H54 (cell line): ENCODE results near the gene TXNRD2.

Experiments used
- DNase-seq: peaks from one replicate; pipeline ENCODE4 v3.0.0; 2011; ENCODE audit warnings: low spot score, mixed read lengths; ENCODE audit not compliant: insufficient read length
- FAIRE-seq: peaks from 3 replicates; lab custom pipeline; 2011; peaks lifted over from hg19 to GRCh38; lab: Jason Lieb, UNC
- POLR2A ChIP-seq: IDR thresholded peaks from 2 replicates; pipeline ENCODE4 v1.6.1; 2011; ENCODE audit warnings: low read depth, mild to moderate bottlenecking, low read length

Gene TXNRD2

DNA sequence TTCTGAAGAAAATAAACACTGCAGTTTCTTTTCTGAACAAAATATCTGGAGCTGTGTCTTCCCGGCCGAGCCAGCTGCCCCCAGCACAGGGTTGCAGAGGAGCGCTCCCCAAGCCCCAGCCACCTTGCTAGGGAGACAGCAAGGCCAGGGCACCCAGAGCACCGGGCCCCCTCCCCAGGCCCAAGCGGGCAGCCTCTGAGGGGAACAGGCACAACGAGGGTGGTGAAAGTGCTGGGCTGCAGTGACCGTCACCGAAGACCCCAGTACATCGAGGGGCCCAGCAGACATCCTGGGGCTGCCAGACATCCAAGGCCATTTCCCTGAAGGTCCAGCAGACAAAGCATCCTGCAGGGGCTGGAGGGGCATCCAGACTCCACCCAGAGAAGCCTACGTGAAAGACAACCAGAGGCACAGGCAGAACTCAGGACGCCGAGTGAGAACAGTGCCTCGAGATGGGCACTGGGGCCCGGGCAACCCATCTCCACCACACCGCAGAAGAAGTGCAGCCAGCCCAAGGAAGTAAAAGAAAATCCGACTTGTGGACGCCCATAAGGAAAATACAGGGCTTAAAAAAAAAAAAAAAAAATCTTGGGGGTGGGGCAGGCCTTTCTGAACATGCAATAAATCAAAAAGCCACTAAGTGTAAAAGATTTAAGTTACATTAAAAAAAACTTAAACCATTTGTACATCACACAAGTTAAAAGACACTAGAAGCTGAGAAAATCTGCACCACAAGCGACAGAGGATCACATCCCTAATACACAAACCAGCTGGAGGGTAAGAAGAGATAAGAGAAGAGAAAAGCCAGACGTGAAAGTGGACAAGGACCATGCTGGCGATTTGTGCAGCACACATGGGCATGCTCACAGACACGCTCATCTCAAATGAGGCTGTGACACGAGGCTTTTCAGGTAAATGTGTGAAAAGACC lies 36.0 kb downstream of the TXNRD2 start:
- FAIRE-seq (no peak), DNase-seq (no peak)
- no peak for TF ChIP-seq POLR2A

DNA sequence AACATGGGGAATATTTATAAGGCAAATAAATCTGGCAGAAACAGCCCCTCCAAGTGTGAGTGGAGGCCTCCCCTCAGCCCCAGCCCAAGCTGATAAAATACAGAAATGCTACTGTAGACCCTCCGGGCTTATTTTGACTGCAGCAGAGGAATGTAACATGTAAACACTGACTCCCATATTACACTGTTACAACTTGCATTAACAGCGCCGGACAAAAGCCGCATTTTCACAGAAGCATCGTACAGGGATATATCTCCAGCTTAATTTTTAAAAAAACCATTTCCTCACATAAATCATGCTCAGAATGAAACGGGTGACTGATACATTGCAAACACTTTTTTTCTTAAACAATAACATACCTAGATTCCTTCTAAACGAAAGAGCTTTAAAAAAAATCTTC lies 36.7 kb downstream of the TXNRD2 start:
- DNase-seq = no peak
- no peak for FAIRE-seq
- no peak for TF ChIP-seq POLR2A

GRCh38 chr22:19904174-19904856 lies 37.3 kb downstream of the TXNRD2 start:
- DNase-seq (no peak), FAIRE-seq (no peak)
- no peak for TF ChIP-seq POLR2A

DNA sequence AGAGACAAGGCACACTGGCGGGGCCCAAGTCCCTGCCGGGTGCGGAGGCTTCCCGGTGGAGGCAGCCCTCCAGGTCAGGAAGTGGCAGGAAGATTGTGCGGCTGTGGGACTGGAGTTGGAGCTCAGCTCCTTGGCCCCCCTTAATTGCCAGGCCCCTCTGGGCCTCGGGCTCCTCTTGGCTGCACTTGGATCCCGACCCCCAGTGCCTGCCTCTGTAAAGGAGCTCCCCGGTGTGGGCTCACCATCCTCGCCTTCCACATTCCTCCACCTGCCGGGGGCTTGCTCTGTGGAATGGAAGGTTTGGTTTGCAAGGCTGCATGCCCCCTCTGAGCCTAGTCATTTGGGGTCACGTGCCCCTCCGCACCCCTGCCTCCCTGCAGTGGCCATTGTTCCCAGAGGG lies 38.1 kb downstream of the TXNRD2 start:
- DNase-seq = no peak
- TF ChIP-seq POLR2A = no peak
- no peak for FAIRE-seq

- no peak for FAIRE-seq
- TF ChIP-seq POLR2A = no peak
- DNase-seq = no peak
Measured at GRCh38 chr22:19903031-19903430, 38.6 kb downstream of the TXNRD2 start.

GRCh38 chr22:19902245-19902715 lies 39.3 kb downstream of the TXNRD2 start:
- DNase-seq = no peak
- no peak for FAIRE-seq
- TF ChIP-seq POLR2A = no peak

- DNase-seq (no peak), FAIRE-seq (no peak)
- TF ChIP-seq POLR2A = no peak
Measured at GRCh38 chr22:19901577-19902244, 39.9 kb downstream of the TXNRD2 start.

GRCh38 chr22:19900707-19901436 lies 40.7 kb downstream of the TXNRD2 start:
- DNase-seq (no peak), FAIRE-seq (no peak)
- no peak for TF ChIP-seq POLR2A

- TF ChIP-seq POLR2A = no peak
- DNase-seq = no peak
- no peak for FAIRE-seq
Measured at GRCh38 chr22:19898831-19899567, 42.6 kb downstream of the TXNRD2 start.

DNA sequence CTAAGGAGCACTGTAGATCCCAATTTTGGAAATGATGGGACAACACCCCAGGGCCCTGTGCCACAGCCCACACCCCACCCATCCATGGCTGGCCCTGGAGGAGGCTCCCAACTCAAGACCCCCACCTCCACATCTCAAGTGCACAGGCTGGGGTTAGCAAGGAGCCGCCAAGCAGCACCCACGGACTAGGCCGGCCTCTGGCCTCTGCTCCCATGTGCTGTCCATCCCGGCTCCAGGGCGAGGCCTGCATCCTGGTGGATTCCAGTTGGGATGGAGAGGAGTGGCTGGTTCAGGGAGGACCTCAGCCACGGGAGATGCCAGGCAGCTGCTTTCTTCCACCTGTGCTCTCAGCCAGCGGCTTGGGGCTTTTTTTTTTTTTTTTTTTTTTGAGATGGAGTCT lies 43.5 kb downstream of the TXNRD2 start:
- FAIRE-seq = no peak
- DNase-seq = no peak
- TF ChIP-seq POLR2A = no peak

DNA sequence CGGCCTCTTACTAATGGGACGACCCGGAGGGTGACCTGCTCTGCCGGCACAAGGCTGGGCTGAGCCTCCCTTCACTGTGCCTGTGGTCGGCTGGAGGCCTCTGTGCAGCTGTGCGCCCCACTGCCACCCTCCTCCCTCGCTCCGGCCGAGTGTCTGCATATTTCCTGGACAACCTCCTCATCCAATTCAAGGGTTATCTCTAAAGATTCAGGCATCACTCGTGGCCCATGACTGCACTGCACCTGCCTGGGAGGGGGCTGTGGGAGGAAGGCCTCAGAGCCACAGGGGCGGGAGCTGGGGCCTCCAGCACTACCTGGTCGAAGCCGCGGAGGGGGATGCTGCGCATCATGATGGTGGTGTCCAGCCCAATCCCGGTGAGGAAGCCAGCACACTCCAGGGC lies 43.9 kb downstream of the TXNRD2 start:
- FAIRE-seq (no peak), DNase-seq (no peak)
- TF ChIP-seq POLR2A = no peak

- no peak for TF ChIP-seq POLR2A
- FAIRE-seq = no peak
- DNase-seq = no peak
Measured at GRCh38 chr22:19896665-19897355, 44.8 kb downstream of the TXNRD2 start.
